GM10847 (cell line): Measurements from ENCODE around the gene MCAM.

Experiments used
- POLR2A ChIP-seq: IDR thresholded peaks from 2 replicates; pipeline ENCODE4 v1.6.1; 2011; ENCODE audit not compliant: insufficient read length; ENCODE audit errors: extremely low read depth

The MCAM gene

DNA sequence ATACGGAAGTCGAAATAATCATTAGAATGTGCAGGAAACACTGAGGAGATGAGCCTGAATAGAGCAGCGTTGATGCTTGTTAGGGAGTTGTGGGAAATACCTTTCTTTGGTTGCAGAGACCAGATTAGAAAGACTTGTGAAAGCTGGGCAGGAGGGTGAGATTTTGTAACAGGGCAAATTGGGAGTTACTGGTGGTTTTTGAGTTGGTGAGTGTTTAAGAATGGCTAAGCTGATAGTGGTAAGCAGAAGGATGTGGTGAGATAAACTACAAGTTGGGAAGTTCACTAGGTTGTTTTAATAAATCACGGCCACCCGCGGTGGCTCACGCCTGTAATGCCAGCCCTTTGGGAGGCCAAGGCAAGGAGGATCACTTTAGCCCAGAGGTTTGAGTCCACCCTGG, 34.4 kb downstream of the MCAM start:
- TF ChIP-seq POLR2A, result no peak

DNA sequence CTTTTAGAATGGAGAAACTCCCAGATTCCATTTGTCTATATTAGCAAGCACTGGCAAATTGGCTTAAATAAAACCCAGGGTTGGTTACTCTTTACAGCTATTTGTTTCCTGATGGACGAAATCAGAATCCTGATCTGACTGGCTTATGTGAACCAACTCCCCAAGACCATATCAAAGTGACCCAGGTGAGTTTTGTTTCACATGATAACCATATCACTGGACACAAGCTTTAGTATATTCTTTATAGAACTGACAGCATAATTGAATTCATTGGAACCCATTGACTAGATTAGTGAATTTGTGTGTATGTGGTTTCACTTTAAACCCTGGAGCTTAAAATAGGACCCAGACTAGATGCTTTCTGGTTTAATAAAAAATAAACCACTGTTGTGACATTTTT, 39.3 kb downstream of the MCAM start:
- no peak for TF ChIP-seq POLR2A

DNA sequence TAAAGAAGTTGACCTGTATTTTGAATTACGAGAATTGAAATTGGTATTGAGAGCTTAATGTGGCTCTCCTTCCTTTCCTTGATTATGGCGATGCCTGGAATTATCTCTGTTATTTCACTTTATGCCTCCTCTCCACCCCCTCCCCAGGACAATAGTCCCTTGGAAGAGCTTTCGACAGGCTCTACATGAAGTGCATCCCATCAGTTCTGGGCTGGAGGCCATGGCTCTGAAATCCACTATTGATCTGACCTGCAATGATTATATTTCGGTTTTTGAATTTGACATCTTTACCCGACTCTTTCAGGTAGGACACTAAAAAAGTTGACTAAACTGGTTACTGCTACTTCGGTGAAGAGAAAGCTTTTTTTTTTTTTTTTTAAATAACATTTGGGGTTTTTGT, 43.2 kb downstream of the MCAM start:
- no peak for TF ChIP-seq POLR2A

DNA sequence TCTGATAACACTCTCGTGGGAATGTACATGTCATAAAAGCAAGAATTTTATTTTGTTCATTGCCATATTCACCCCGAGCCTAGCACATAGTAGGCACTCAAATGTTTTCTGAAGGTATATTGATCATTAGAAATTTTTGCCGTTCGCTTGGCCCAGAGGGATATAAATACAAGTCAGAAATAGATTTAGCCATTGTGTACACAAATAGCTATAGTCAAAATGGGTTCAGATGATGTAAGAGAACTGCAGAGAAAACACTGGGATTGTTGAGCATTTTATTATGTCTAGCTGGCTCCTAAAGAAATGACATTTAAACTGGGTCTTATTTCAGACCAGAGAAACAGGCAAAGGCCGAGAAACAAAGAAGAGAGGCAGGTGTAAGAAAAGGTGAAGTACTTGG, 49.3 kb downstream of the MCAM start:
- no peak for TF ChIP-seq POLR2A

DNA sequence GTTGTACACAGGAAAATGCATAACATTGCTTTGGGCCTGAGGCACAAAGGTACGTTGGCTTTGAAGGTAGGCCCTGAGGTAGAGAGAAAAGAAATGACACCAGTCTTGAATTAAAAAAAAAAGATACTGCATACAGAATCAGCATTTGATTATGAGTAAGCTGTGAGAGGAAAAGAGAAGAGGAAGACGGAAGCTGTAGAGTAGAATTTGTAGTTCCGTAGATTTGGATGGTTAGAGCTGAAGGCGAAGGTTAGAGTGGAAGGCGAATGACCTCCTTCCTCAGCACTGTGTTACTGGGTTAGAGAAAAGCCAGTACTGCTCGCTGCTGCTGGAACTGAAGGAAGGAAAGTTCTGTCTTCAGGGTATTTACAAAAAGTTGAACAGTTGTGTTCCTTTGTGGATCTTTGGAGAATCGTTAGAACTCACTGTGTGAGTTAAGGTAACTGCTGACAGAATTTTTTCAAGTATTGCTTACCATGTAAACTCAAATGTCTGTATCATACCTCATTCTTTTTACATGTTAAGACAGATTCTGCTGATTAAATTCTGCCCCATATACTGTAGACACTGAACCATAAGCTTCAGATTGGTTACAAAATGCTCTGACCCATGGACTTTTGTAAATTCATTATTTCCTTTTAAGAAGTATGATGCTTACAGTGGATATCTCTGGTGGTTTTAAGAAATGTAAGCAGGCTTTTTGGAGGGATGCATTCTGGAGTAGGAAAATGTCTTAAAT, 50.2 kb downstream of the MCAM start:
- no peak for TF ChIP-seq POLR2A

DNA sequence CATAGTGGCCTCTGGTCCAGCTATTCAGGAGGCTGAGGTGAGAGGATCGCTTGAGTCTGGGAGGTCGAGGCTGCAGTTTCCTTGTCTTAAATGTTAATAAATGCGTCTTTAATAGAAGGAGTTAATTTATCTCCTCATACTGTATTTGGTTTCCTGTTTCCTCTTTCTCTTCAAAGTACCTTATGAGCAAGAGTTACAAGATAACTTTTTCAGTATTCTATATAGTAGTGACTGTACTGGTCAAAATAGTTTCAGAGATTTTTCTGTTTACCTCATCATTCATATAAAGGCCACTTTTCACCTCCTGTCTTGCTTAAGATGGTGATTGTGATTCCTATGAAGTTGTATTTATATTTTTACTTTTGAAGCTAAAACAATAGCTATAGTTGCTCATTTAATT, 50.9 kb downstream of the MCAM start:
- TF ChIP-seq POLR2A, result no peak

DNA sequence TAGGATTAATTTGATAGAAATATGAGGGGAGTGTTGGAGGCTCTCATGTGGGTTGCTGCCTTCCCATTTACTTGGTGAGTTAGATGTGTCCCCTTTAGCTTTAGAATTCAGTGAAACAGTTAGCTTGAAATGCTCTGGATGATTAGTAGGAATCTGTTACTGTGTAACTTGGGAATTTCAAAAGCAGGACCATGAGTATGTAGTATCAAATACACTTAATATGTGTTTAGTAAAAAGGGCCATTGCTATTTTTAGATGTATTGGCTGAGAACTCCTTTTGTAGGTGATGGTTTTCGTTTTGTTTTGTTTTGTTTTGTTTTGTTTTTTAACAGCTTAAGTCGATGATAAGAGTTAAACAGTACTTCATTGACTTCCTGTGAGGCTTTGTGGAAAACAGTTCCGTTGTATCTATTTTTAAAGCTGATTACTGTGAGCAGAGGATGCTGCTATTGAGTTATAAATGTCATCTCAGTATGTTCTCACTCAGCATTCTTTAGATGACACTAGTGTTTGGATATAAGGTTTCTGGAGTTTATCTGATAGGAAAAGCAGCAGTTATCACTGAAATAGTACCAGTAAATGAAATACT, 53.5 kb downstream of the MCAM start:
- no peak for TF ChIP-seq POLR2A

DNA sequence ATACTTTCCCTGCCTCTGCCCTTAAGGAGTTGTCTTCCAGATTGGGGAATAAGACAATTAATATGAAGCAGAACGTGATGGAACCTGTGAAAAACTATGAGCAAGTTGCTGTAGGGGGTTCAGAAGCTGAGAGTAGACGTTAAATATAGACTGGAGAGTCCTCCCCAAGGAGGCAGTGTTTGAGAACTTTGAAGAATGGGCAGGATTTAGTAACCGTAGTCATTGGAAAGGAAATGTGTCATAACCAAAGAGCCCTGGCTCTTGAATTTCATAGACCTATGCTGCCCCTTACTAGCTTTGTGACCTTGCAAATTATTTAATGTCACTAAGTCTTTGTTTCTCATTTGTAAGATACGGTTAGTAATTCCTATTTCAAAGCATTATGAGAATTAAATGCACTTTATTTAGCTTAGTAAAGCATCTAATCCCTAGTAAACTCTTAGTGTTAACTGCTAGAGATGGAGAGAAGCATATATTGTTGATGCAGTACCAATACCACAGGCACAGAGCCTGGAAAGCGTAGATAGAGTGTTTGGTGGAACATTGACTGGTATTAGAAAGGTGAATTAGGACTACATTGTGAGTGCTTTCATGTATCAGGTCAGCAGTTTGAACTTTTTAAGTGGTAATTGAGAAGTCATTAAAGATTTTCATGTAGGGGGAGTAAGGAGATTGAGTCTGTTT, 54.1 kb downstream of the MCAM start:
- TF ChIP-seq POLR2A, result no peak

DNA sequence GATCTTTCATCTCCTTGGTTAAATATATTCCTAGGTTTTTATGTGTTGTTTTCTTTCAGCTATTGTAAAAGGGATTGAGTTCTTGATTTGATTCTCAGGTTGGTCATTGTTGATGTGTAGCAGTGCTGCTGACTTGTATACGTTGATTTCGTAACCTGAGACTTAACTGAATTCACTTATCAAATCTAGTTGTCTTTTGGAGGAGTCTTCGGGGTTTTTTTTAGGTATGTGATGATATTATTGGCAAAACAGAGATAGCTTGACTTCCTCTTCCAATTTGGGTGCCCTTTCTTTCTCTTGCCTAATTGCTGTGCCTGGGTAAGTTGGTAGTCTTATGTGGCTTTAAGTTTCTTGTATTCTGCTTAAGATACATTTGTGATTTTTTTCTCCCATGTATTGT, 57.9 kb downstream of the MCAM start:
- TF ChIP-seq POLR2A, result no peak
